SH-SY5Y (cell line): ENCODE data around the gene ASIC4.

Experiments used
- GATA2 ChIP-seq: IDR thresholded peaks from 2 replicates; pipeline ENCODE4 v1.6.1; 2011; ENCODE audit warnings: mild to moderate bottlenecking, low read depth, low read length
- GATA3 ChIP-seq: IDR thresholded peaks from 2 replicates; pipeline ENCODE4 v1.6.1; 2011; ENCODE audit warnings: low read depth, mild to moderate bottlenecking, low read length, moderate library complexity

GRCh38 chr2:219567131-219567530, 52.8 kb downstream of the ASIC4 start:
- TF ChIP-seq GATA2 (no peak), GATA3 (no peak)
